ENCODE measurements around the gene SLC35F3. TPM values are rescaled to one million over a fixed set of nuclear protein-coding genes. Genes with fewer than 3 reads are reported as not detected.

The SLC35F3 gene
- polyA plus RNA-seq, 1 donor (not counting 4 experiments of a cell fraction or from before 2014, with no cell fraction given), result 13.8 TPM

GRCh38 chr1:234279021-234279420, 374.5 kb downstream of the SLC35F3 start:
- no peaks in the 10 kb centered on the region for H3K9me3 ChIP-seq (ENCODE audit: control insufficient read depth, low read depth, low read length)
- DNase-seq (ENCODE audit: low read depth, low spot score) (no peak), FAIRE-seq (no peak)

DNA sequence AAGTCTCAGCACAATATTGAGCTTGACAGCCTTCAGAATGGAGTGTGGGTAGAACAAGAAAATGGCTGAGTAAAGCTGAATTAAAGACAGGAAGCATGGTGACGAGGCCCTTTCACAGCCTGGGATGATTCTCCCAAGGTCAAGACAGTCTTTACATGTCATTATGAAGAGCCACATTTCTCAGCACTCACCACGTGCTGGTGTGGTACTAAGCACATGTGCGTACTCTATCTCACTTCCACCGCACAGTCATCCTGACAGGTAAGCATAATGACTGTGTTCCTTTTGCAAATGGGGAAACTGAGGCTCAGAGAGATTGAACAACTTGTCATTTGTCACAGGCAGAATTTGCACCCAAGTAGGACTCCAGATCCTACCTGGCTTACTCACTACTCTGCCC, 376.0 kb downstream of the SLC35F3 start:
- dilution Hi-C loops (cut with MboI; ENCODE audit: extremely low pct_ligation_motif_present, low sequenced_read_pairs), result no loop called here

More at GRCh38 chr1:234279021-234279420, 374.5 kb downstream of the SLC35F3 start:
- peaks cover 0 to 1% of the 10 kb centered on the region in 2 experiments for H3K36me3 ChIP-seq (ENCODE audit: control insufficient read depth in 2 of 2, extremely low read depth in 1 of 2, insufficient read depth in 2 of 2, low read length in 2 of 2)
- H3K4me1 ChIP-seq (ENCODE audit: control insufficient read depth, extremely low read depth, insufficient read depth, low read length), result no peaks in the 10 kb centered on the region
- H3K9ac ChIP-seq (ENCODE audit: control insufficient read depth, extremely low read depth, insufficient read depth, low read length), result no peak overlapping the region
- H3K4me3 ChIP-seq (ENCODE audit: control insufficient read depth in 2 of 3, extremely low read depth in 1 of 3, insufficient read depth in 2 of 3, low read depth in 1 of 3, low read length in 3 of 3), result no peak overlapping the region
- H3K4me2 ChIP-seq (ENCODE audit: control insufficient read depth, extremely low read depth, insufficient read depth, low read depth, low read length), result no peak overlapping the region
- no peak overlapping the region for H2AFZ ChIP-seq (ENCODE audit: control insufficient read depth, low read length)
- H3K27me3 ChIP-seq (ENCODE audit: control insufficient read depth, extremely low read depth, insufficient read depth, low read length), result no peaks in the 10 kb centered on the region
- no peak for TF ChIP-seq EZH2 (IDR thresholded peaks at IDR 0.05; ENCODE audit: low read length)
- no peak for TF ChIP-seq CTCF (optimal IDR thresholded peaks at IDR 0.05 in 1 of 3, IDR thresholded peaks at IDR 0.05 in 1 of 3, conservative IDR thresholded peaks at IDR 0.05 in 1 of 3; ENCODE audit: extremely low read depth in 1 of 3, insufficient read depth in 2 of 3, low read length in 3 of 3)
- H3K79me2 ChIP-seq (ENCODE audit: control insufficient read depth, insufficient read depth, low read length), result no peaks in the 10 kb centered on the region
- H3K9me1 ChIP-seq (ENCODE audit: control insufficient read depth, extremely low read depth, insufficient read depth, low read length), result no peaks in the 10 kb centered on the region
- H3K27ac ChIP-seq (ENCODE audit: control insufficient read depth, insufficient read depth, low read length), result no peak overlapping the region
- dilution Hi-C loops (cut with MboI; ENCODE audit: extremely low pct_ligation_motif_present, low sequenced_read_pairs), result no loop called here
- H4K20me1 ChIP-seq (ENCODE audit: control insufficient read depth, extremely low read depth, insufficient read depth, low read length), result no peaks in the 10 kb centered on the region

More for the DNA sequence above, 376.0 kb downstream of the SLC35F3 start:
- no peak overlapping the region for H3K4me3 ChIP-seq (ENCODE audit: control insufficient read depth in 2 of 3, extremely low read depth in 1 of 3, insufficient read depth in 2 of 3, low read depth in 1 of 3, low read length in 3 of 3)
- TF ChIP-seq EZH2 (IDR thresholded peaks at IDR 0.05; ENCODE audit: low read length), result no peak
- no peaks in the 10 kb centered on the region for H4K20me1 ChIP-seq (ENCODE audit: control insufficient read depth, extremely low read depth, insufficient read depth, low read length)
- FAIRE-seq (no peak), DNase-seq (ENCODE audit: low read depth, low spot score) (no peak)
- no peak overlapping the region for H2AFZ ChIP-seq (ENCODE audit: control insufficient read depth, low read length)
- H3K36me3 ChIP-seq (ENCODE audit: control insufficient read depth in 2 of 2, extremely low read depth in 1 of 2, insufficient read depth in 2 of 2, low read length in 2 of 2), result peaks cover 0 to 1% of the 10 kb centered on the region in 2 experiments
- H3K27me3 ChIP-seq (ENCODE audit: control insufficient read depth, extremely low read depth, insufficient read depth, low read length), result no peaks in the 10 kb centered on the region
- no peaks in the 10 kb centered on the region for H3K4me1 ChIP-seq (ENCODE audit: control insufficient read depth, extremely low read depth, insufficient read depth, low read length)
- H3K79me2 ChIP-seq (ENCODE audit: control insufficient read depth, insufficient read depth, low read length), result no peaks in the 10 kb centered on the region
- no peaks in the 10 kb centered on the region for H3K9me3 ChIP-seq (ENCODE audit: control insufficient read depth, low read depth, low read length)
- no peak overlapping the region for H3K27ac ChIP-seq (ENCODE audit: control insufficient read depth, insufficient read depth, low read length)
- H3K9me1 ChIP-seq (ENCODE audit: control insufficient read depth, extremely low read depth, insufficient read depth, low read length), result no peaks in the 10 kb centered on the region
- H3K4me2 ChIP-seq (ENCODE audit: control insufficient read depth, extremely low read depth, insufficient read depth, low read depth, low read length), result no peak overlapping the region
- no peak overlapping the region for H3K9ac ChIP-seq (ENCODE audit: control insufficient read depth, extremely low read depth, insufficient read depth, low read length)
